PC-3 (cell line): ENCODE results near the gene HOXA2.

ENCODE experiments used
- EZH2 ChIP-seq: fragments of 300-600 bp; sonication (generic); IDR thresholded peaks from one replicate; pipeline ENCODE4 v1.6.1; 2017; ENCODE audit warnings: antibody characterized with exemption, mild to moderate bottlenecking, low read length; ENCODE audit not compliant: unreplicated experiment
- EZH2phosphoT487 ChIP-seq: fragments of 300-600 bp; sonication (generic); IDR thresholded peaks from 2 replicates; pipeline ENCODE4 v1.6.1; 2018; ENCODE audit warnings: mild to moderate bottlenecking, antibody characterized with exemption, low read length, borderline replicate concordance
- TF ChIP-seq, protein P1 (sequence below): fragments of 300-600 bp; sonication (generic); conservative IDR thresholded peaks from 2 replicates; pipeline ENCODE4 v1.5.1; 2017; ENCODE audit warnings: antibody characterized with exemption, low read depth, mild to moderate bottlenecking, low read length

DNA sequence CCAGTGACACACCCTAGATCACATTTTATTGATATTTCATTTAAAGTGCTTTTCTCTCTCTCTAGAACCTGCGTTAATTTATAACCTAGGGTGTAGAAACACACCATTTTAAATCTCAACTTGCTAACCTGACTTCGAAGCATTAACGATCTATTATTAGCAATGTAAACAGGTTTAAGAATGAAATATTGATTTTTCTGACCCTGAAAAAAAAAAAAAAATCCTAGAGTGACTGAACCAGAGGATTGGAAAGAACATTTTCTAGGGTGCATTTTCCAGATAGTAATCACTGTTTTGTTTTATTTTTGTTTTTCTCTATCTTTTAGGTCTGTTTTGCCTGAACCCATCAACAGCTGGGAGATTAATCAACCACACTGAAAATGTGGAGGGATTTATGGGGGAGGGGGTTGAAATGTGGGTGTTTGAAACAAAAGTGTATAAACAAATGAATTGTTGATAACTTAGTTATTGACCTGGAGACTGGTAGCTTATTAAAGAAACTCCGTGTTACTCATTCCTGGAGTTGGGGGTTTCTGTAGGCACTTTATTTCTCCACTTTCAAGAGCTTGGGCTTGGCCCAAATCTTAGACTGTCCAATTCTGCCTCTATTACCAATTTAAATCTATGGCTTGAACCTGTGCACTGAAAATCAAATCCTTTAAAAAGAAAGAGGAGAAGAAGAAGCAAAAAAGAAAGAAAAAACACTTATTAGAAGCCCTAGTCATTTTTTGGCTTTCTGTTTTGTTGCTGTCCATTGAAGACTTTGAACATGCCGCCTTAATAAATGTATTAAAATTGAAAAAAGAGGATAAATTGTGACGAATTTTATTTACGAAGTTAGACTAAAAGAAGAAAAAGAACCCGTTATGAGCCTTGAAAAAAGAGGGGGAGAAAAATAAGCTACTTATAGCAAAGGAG lies 2.8 kb downstream of the HOXA2 start:
- TF ChIP-seq, protein P1, sequence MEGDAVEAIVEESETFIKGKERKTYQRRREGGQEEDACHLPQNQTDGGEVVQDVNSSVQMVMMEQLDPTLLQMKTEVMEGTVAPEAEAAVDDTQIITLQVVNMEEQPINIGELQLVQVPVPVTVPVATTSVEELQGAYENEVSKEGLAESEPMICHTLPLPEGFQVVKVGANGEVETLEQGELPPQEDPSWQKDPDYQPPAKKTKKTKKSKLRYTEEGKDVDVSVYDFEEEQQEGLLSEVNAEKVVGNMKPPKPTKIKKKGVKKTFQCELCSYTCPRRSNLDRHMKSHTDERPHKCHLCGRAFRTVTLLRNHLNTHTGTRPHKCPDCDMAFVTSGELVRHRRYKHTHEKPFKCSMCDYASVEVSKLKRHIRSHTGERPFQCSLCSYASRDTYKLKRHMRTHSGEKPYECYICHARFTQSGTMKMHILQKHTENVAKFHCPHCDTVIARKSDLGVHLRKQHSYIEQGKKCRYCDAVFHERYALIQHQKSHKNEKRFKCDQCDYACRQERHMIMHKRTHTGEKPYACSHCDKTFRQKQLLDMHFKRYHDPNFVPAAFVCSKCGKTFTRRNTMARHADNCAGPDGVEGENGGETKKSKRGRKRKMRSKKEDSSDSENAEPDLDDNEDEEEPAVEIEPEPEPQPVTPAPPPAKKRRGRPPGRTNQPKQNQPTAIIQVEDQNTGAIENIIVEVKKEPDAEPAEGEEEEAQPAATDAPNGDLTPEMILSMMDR: no peak
- no peak for TF ChIP-seq EZH2
- no peak for TF ChIP-seq EZH2phosphoT487
